Dermis microvascular lymphatic vessel endothelial cell (primary cell): ENCODE measurements around the gene FER1L5. TPM values are rescaled to one million over a fixed set of nuclear protein-coding genes. Genes with fewer than 3 reads are reported as not detected.
"Not testable (repeated sequence)": the region's sequence is repeated elsewhere in the genome, so short reads cannot be mapped to it uniquely, and the experiment has no call there.

ENCODE experiments used
- DNase-seq, 2 donors: peaks; one replicate each; pipeline versions ENCODE4 v3.0.0 to v3.0.0-alpha.2; 2010; ENCODE audit warnings: low read depth in 2 of 2
- total RNA-seq: library from RNA; depleted of rRNA; stranded (reverse); fragments of >200 nt; gene quantifications from 2 replicates; pipeline ENCODE4 v1.2.1, GENCODE V29; 2014

Gene FER1L5
- total RNA-seq, 1 donor from 2014 or later, result not detected

DNA sequence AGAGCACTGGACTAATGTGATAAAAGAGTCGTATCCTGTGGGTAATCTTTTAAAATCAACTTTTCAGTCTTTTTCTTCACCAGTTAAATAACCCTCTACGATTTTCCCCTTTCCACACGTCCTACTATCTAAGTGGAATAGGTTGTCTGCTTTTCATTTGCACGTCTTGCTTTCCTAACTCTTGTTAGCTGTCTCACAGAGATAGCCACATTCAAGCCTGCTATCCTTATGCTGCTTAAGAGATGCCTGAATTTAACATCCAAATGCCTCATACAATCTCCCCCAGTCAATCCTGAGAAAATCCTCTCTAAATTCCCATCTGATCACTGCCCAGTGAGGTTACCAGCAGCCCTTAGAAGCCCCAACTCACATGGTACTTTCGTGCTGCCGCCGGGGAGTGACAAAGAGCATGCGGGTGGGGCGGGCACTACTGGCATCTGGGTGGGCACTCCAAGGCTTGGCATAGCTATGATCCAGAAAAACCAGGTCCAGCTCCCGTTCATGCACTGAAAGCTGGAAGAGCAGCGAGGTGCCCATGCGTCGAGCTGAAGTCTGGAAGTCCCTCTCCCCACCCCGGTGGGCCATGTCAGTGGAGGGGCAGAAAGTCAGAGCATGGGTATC is 5.9 kb upstream of the FER1L5 start:
- DNase-seq, result peak in 1 of 2 donors; percentile 11

GRCh38 chr2:96637385-96638143 is 5.0 kb upstream of the FER1L5 start:
- peak; percentile 30 to 85 for DNase-seq

- peak; percentile 82 to 93 for DNase-seq
Measured at GRCh38 chr2:96638144-96639121, 4.1 kb upstream of the FER1L5 start, which contains the start of gene KANSL3. Gene KANSL3, minus strand, starts transcription at chr2:96638312. Its CDS starts 1,177 bp downstream, at chr2:96637135.

- no peak for DNase-seq
Measured at GRCh38 chr2:96647681-96648080, 5.1 kb downstream of the FER1L5 start.

- no peak for DNase-seq
Measured at GRCh38 chr2:96648306-96648930, 5.9 kb downstream of the FER1L5 start.

GRCh38 chr2:96649342-96649741 is 6.8 kb downstream of the FER1L5 start:
- DNase-seq, result no peak

- DNase-seq, result no peak
Measured at GRCh38 chr2:96651793-96652192, 9.2 kb downstream of the FER1L5 start.

DNA sequence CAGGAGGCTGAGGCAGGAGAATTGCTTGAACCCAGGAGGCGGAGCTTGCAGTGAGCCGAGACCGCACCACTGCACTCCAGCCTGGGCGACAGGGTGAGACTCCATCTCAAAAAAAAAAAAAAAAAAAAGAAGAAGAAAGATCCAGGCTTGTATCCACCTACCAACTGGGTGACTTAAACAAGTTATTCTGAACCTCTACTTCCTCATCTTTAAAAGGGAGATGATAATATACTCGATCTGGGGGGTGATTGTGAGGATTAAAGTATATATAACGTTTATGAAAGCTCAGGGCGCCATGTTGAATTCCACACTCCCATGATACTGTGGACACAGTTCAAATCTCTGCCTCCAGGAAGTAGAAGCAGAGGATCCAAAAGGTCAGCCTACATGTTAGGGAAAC is 12.2 kb downstream of the FER1L5 start:
- DNase-seq, result not testable (repeated sequence)

DNA sequence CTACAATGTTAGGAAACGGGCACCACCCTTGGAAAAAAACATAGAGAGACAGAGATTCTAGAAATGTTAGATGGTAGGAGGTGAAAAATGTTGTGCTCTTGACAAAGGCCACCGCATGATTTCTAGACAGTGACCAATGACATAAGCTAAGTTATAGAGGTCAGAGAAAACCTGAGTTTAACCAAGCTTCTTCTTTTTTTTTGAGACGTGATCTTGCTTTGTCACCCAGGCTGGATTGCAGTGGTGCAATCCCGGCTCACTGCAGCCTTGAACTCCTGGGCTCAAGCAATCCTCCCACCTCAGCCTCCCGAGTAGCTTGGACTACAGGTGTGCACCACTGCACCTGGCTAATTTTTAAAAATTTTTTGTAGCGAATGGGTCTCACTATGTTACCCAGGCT is 13.0 kb downstream of the FER1L5 start:
- DNase-seq, result no peak

DNA sequence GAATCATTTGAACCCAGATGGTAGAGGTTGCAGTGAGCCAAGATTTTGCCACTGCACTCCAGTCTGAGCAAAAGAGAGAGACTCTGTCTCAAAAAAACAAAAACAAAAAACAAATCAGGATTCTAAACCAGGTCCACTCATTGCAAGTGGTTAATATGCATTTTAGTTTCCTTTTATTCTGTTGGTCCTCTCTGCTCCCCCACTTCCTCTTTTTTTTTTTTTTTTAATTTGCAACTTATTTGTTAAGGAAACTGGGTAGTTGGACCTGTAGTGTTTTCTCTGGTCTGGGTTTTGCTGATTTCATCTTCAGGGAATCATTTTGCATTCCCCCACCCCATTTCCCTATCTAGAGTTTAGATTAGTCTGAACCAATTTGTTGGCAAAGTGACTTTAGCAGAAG is 14.0 kb downstream of the FER1L5 start:
- no peak for DNase-seq

DNA sequence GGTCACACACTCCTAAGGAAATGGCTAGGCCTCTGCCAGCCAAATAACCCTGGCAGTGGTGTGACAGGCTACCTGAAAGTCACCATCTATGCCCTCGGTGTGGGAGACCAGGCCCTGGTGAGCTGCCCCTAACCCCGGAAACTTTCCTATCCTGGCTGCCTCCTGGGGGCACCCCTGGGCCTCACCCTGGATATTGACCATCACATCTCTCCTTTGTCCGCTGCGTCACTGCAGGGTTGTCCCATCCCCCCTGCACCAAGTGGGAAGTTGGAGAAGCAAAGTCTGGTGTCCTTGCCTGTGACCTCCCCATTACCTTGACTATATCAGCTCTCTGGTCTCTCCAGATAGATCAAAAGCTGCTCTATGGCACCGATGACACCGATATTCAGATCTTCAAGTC is 18.8 kb downstream of the FER1L5 start:
- DNase-seq, result no peak

DNA sequence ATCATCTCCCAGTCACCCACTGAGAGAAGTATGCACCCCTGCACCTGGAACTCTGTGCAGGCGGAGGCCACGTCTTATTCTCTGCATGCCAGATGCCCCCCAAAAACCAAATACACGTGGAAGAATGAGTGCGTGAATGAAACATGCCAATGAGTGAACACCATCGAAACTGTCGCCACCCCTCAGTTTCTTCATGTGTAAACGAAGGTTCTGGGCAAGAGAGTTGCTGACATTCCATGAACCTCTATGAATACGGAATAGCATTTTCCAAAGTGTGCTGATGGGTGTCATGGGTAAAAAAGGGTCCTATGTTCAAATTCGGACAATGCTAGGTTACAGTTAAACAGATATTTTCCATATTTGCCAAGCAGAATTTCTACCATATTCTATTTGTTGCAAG is 19.8 kb downstream of the FER1L5 start:
- no peak for DNase-seq

GRCh38 chr2:96663177-96663576 is 20.6 kb downstream of the FER1L5 start:
- no peak for DNase-seq

DNA sequence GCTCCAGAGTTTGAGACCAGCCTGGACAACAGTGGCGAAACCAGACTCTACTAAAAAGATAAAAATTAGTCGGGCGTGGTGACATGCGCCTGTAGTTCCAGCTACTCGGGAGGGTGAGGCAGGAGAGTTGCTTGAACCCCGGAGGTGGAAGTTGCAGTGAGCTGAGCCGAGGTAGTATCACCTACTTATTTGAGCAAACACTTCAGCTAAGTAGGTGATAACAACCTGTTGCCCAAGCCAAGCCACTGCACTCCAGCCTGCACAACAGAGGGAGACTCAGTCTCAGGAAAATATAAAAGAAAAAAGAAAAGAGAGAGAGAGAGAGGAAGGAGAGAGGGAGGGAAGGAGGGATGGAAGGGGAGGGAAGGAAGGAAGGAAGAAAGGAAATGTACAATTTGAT is 21.3 kb downstream of the FER1L5 start:
- no peak for DNase-seq

DNA sequence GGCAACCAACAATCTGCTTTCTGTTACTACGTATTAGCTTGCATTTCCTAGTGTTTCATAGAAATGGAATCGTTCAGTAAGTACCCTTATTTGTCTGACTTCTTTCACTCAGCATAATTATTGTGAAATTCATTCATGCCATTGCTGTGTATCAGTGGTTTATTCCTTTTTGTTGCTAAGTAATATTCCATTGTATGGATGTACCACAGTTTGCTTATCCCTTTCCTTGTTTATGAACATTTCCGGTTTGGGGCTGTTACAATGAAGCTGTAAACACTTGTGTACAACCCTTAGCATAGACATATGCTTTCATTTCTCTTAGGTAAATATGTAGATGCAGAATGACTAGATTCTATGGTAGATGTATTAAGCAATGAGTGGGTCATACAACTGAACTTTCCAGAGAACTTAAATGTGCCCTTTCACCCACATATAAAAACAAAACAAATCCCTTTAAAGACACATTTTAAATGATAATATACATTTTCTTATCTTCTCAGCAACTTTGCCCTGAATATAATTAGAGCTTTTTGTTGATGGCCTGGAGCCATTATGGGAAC is 21.9 kb downstream of the FER1L5 start:
- DNase-seq, result no peak

GRCh38 chr2:96665083-96665569 is 22.6 kb downstream of the FER1L5 start:
- DNase-seq, result peak in 1 of 2 donors; percentile 42

- DNase-seq, result not testable (repeated sequence)
Measured at GRCh38 chr2:96665717-96666116, 23.2 kb downstream of the FER1L5 start.

GRCh38 chr2:96668771-96669170 is 26.2 kb downstream of the FER1L5 start:
- DNase-seq, result no peak

DNA sequence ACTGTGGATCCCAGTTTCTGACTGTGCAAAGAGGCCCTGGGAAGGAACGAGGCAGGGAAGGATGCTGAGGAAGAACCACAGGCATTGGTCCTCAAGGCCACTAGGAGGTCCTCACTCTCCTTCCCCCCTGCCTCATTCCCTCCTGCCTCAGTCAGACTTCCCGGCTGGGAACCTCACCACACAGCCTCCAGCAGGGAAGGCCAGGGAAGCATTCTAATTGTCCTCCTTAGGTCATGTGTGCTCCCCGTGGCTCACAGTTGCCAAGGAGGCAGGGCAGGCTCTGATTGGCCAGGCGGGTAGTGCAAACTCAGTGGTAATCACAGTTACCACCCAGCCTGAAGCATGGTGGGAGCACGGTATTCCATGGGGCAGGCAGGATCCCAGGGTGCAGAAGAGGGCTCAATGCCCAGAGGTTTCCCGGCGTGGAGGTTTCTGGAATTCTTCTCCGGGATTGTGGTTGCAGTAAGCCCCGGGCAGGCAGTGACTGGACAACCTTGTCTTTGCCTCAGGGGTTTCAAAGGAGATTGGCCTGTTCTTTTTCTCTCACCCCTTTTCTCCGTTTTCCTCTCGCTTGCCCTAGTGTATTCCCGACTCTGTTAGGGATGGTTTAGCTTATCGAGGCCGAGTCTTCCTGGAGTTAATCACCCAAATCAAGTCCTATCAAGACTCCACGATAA is 27.1 kb downstream of the FER1L5 start:
- DNase-seq, result no peak

- no peak for DNase-seq
Measured at GRCh38 chr2:96679848-96680247, 37.3 kb downstream of the FER1L5 start.
